Thoracic aorta (tissue), 2 donors: ENCODE data around the gene R3HDM2. TPM values are rescaled to one million over a fixed set of nuclear protein-coding genes. Genes with fewer than 3 reads are reported as not detected.

Experiments
- ATAC-seq: fragments of 150-250 bp; one replicate; pipeline ENCODE4 v1.8.0; 2017; ENCODE audit warnings: low read depth; ENCODE audit not compliant: insufficient number of reproducible peaks, low FRiP score
- DNase-seq: peaks from one replicate; pipeline ENCODE4 v3.0.0-alpha.2; 2020; ENCODE audit warnings: low spot score
- H3K27ac ChIP-seq, 2 donors: fragments of 200-600 bp; sonication (generic); 1 replicate in 1 of 2; 2 replicates in 1 of 2; pipeline ENCODE4 v1.5.1; 2016; ENCODE audit warnings: mild to moderate bottlenecking in 2 of 2, moderate library complexity in 2 of 2
- H3K27me3 ChIP-seq: fragments of 200-600 bp; sonication (generic); replicated peaks from 2 replicates; pipeline ENCODE4 v1.6.0; 2016; ENCODE audit warnings: mild to moderate bottlenecking; ENCODE audit not compliant: insufficient read depth
- H3K36me3 ChIP-seq: fragments of 200-600 bp; sonication (generic); one replicate; pipeline ENCODE4 v1.5.1; 2016
- H3K4me1 ChIP-seq, 2 donors: fragments of 200-600 bp; sonication (generic); 1 replicate in 1 of 2; 2 replicates in 1 of 2; pipeline versions ENCODE4 v1.5.1 to v1.6.0; 2016; ENCODE audit warnings: low read depth in 2 of 2, mild to moderate bottlenecking in 1 of 2; ENCODE audit not compliant: control insufficient read depth in 1 of 2
- H3K4me3 ChIP-seq: fragments of 200-600 bp; sonication (generic); 2 replicates; pipeline ENCODE4 v1.5.1; 2016; ENCODE audit warnings: mild to moderate bottlenecking
- H3K9me3 ChIP-seq: fragments of 200-600 bp; sonication (generic); 2 replicates; pipeline ENCODE4 v1.5.1; 2016
- total RNA-seq, 2 donors: library from RNA; depleted of rRNA; stranded (reverse); fragments of >200 nt; gene quantifications; one replicate each; pipeline versions ENCODE4 v1.1.0 to v1.2.3, GENCODE V29; 2016
- TF ChIP-seq, protein P1 (sequence below): fragments of 200-600 bp; sonication (generic); IDR thresholded peaks from one replicate; pipeline ENCODE4 v1.5.1; 2019; ENCODE audit warnings: antibody characterized with exemption

The R3HDM2 gene
- total RNA-seq, 2 donors from 2014 or later: 26.5 to 62.4 TPM

- ATAC-seq (no peak), DNase-seq (no peak)
- peaks cover 12 to 18% of the 10 kb centered on the region in 2 donors for H3K4me1 ChIP-seq
- H3K4me3 ChIP-seq: peak overlapping the region; percentile 71
- no peaks in the 10 kb centered on the region for H3K27me3 ChIP-seq
- TF ChIP-seq, protein P1, sequence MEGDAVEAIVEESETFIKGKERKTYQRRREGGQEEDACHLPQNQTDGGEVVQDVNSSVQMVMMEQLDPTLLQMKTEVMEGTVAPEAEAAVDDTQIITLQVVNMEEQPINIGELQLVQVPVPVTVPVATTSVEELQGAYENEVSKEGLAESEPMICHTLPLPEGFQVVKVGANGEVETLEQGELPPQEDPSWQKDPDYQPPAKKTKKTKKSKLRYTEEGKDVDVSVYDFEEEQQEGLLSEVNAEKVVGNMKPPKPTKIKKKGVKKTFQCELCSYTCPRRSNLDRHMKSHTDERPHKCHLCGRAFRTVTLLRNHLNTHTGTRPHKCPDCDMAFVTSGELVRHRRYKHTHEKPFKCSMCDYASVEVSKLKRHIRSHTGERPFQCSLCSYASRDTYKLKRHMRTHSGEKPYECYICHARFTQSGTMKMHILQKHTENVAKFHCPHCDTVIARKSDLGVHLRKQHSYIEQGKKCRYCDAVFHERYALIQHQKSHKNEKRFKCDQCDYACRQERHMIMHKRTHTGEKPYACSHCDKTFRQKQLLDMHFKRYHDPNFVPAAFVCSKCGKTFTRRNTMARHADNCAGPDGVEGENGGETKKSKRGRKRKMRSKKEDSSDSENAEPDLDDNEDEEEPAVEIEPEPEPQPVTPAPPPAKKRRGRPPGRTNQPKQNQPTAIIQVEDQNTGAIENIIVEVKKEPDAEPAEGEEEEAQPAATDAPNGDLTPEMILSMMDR: no peak
- H3K36me3 ChIP-seq: no peaks in the 10 kb centered on the region
- H3K27ac ChIP-seq: peak overlapping the region in 1 of 2 donors; percentile 8
- no peaks in the 10 kb centered on the region for H3K9me3 ChIP-seq
These were observed 29.6 kb upstream of the R3HDM2 start for GRCh38 chr12:57460468-57460784.

DNA sequence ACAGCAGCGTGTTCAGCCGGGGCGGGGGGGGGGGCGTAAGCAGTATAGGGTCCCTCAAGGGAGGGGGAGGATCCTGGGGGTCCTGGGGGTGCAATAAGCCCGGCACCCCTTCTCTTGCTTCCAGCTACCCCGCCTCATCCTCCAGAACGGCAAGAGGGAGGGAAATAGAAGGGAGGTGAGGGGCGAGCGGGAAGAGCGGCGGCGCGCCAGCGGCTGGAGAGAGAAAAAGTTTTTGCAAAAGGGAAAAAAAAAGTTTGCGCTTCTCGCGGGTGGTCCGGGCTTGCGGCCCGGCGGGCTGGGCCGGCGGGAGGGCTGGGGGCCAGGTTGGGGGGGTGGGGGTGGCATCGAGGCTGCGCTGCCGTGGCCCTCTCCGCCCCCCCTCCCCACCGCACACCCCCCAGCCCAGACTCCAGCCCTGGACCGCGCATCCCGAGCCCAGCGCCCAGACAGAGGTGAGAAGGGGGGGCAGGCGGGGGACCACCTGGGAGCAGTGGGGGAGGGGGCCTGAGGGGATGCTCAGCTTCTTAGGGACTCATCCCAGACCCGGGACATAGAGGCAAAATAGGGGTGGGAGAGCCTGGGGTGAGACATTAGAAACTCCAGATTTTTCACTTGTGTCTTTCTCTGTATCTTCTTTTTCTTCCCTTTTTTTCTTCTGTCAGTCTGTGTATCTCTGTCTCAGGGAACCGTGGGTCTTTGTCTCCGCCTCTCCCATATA lies 29.1 kb upstream of the R3HDM2 start, which contains the start of gene GLI1:
GLI1 (plus strand) TSS at position 36 of the 718 bp plus-strand sequence. CDS start 3,907 bp downstream, outside the sequence.
- TF ChIP-seq, protein P1: no peak
- no peak for DNase-seq
- Histone ChIP-seq H3K27ac (peak within 1 kb of the TSS; percentile 43 to 64), H3K9me3 (no peaks in the 10 kb centered on the region), H3K4me3 (peak within 1 kb of the TSS; percentile 71), H3K27me3 (no peaks in the 10 kb centered on the region), H3K36me3 (no peaks in the 10 kb centered on the region), H3K4me1 (peaks cover 12 to 18% of the 10 kb centered on the region in 2 donors)
- ATAC-seq: no peak

- Histone ChIP-seq H3K27ac (peak overlapping the region; percentile 43 to 64), H3K4me3 (peak overlapping the region; percentile 71), H3K4me1 (peaks cover 12 to 18% of the 10 kb centered on the region in 2 donors), H3K36me3 (no peaks in the 10 kb centered on the region), H3K27me3 (no peaks in the 10 kb centered on the region), H3K9me3 (no peaks in the 10 kb centered on the region)
- TF ChIP-seq, protein P1: peak; percentile 94
- DNase-seq (peak; percentile 86), ATAC-seq (peak; percentile 72)
These were observed 28.4 kb upstream of the R3HDM2 start for GRCh38 chr12:57459055-57459749.

- Histone ChIP-seq H3K4me1 (peaks cover 12 to 18% of the 10 kb centered on the region in 2 donors), H3K27me3 (no peaks in the 10 kb centered on the region), H3K36me3 (no peaks in the 10 kb centered on the region), H3K27ac (peak overlapping the region; percentile 43 to 64), H3K4me3 (peak overlapping the region; percentile 71), H3K9me3 (no peaks in the 10 kb centered on the region)
- TF ChIP-seq, protein P1: no peak
- ATAC-seq: no peak
- DNase-seq: no peak
These were observed 27.8 kb upstream of the R3HDM2 start for GRCh38 chr12:57458665-57459054.

GRCh38 chr12:57456737-57457490 lies 26.1 kb upstream of the R3HDM2 start:
- Histone ChIP-seq H3K4me3 (no peak overlapping the region), H3K27me3 (no peaks in the 10 kb centered on the region), H3K27ac (no peak overlapping the region), H3K4me1 (peaks cover 16 to 32% of the 10 kb centered on the region in 2 donors), H3K9me3 (no peaks in the 10 kb centered on the region), H3K36me3 (no peaks in the 10 kb centered on the region)
- TF ChIP-seq, protein P1: no peak
- DNase-seq: no peak
- no peak for ATAC-seq
